Right hindlimb (tissue), 1 donor: ENCODE results near the gene RRP7A.
"Not testable (repeated sequence)": the region's sequence is repeated elsewhere in the genome, so short reads cannot be mapped to it uniquely, and the experiment has no call there.

Experiments
- DNase-seq: peaks from one replicate; pipeline ENCODE4 v3.0.0-alpha.2; 2018

Gene RRP7A

DNA sequence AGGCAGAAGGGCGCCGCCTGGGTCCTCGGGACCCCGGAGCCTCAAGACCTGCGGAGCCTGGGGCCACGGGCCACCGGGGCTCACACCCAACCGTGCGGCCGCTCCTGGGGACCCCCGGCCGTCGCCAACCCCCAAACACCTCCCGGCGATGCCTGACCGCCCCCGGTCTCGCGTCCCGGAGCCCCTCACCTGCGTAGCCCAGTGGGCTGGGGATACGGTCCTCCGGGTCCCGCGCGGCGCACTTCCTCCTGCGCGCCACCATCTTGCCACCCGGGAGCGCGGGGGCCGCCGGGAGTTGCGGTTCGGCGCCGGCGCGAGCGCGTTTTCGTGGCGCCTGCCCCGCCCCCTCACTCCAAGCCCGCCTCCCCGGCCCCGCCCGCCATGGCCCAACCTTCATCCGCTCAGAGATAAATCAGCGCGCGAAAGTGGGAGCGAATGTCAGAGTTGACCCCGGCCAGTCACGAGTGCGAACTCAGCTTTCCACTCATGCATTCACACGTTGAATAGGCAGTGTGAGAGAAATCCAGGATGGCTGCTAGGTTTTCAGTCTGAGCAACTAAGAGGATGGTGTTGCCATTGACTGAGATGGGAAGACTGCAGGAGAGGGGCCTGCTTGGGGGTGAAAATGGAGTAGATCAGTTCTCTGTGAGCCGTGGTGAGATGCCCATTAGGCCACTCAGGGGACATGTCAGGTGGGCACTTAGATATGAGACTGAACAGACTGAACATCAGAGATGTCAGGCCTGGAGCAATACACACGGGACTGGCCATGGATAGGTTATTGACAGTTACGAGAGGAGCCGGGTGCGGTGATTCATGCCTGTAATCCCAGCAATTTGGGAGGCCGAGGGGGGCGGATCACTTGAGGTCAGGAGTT lies at the start of gene RRP7A:
RRP7A (minus strand) TSS at position 272 of the 877 bp plus-strand sequence; CDS start at position 262, 10 bp downstream.
- DNase-seq = peak; percentile 90

DNA sequence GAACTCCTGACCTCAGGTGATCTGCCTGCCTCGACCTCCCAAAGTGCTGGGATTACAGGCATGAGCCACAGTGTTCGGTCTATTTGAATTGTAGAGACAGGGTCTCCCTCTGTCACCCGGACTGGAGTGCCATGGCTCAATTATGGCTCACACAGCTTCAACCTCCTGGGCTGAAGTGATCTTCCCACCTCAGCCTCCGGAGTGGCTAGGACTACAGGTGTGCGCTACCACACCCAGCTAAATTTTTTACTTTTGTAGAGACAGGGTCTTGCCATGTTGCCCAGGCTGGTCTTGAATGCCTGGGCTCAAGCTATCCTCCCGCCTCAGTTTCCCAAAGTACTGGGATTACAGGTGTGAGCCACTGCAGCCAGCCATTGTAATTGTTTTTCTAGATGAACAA lies 48.4 kb upstream of the RRP7A start:
- DNase-seq = not testable (repeated sequence)

DNA sequence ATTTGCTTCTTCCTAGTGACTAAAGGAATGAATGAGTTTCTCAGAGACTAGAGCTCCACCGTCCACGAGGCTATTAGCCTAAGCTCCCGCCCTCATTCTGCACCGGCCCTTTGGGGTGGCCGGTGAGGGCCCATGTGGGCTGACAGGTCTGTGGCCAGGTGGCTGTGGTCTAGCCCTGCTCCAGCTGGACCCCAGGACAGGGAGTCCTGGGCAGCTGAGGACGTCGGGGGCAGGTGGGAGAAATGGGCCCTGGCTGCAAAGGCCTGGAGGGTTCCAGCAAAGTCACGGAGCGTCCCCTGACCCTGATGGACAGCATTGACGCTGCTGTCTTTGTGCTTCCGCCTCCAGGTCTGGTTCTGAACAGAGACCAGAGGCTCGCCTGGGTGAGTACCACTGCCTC lies 46.4 kb upstream of the RRP7A start:
- DNase-seq = no peak

DNA sequence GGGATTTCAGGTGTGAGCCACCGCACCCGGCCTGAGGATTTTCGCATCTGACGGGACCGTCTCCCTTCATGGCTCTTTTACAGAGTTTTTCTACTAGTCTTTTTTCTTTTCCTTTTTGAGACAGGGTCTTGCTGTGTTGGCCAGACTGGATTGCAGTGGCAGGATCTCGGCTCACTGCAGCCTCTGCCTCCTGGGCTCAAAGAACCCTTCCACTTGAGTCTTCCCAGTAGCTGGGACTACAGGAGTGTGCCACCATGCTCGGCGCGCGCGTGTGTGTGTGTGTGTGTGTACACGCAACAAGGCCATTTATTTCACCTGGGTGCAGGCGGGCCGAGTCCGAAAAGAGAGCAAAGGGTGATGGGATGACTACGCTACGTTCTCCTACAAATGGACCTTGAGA lies 45.1 kb upstream of the RRP7A start:
- no peak for DNase-seq

- not testable (repeated sequence) for DNase-seq
Measured at GRCh38 chr22:42563943-42564342, 44.3 kb upstream of the RRP7A start.

DNA sequence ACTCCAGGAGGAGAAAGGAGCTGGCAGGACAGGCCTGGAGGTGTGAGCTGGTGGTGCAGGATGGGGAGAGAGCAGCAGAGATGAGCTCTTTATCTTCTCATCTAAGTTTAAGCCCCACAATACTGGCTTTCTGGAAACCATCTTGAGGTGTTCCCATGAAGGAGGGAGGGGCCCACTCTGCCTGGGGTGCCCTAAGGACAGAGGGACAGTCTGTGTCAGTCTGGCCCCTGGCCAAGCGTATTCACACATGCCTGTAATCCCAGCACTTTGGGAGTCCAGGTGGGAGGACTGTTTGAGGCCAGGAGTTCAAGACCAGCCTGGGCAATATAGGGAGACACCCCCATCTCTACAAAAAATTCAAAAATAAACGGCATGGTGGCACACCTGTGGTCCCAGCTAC lies 43.1 kb upstream of the RRP7A start:
- no peak for DNase-seq

- DNase-seq = no peak
Measured at GRCh38 chr22:42562279-42562678, 42.7 kb upstream of the RRP7A start.

DNA sequence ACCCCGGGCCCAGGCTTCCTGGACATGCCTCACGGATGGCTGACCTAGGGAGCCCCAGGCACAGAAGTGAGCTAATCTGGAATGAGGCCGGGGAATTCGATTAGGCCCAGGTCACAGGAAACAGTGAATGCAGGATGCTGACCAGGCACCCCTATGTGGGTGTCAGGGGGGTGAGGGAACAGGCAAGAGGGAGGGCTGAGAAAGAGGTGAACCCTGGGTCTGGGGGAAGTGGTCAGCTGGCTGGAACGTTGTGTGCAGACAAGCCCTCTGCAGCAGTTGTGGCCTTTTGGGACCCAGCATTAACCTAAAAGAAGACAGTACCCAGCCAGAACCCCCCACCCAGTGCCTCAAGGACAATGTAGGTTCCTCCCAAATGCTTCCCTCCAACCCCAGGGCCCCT lies 42.3 kb upstream of the RRP7A start:
- DNase-seq = no peak

- DNase-seq = no peak
Measured at GRCh38 chr22:42560781-42561180, 41.2 kb upstream of the RRP7A start.

DNA sequence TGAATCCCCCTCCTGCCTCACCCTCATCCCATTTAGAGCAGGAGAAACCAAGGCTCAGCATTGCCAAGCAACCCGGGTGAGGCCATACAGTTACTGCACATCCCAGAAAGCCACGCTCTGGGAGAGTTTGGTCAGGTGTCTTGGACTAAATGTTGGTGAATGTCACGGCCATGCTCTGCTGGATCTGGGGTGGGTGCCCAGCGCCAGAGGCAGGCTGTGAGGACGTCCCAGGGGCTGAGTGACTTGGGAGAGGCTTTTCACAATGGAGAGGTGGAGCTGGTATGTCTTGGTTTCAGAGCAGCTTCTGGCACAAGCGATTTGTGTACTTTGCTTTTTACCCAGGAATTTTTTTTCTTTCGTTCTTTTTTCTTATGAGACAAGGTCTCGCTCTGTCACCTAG lies 40.8 kb upstream of the RRP7A start:
- DNase-seq = no peak

DNA sequence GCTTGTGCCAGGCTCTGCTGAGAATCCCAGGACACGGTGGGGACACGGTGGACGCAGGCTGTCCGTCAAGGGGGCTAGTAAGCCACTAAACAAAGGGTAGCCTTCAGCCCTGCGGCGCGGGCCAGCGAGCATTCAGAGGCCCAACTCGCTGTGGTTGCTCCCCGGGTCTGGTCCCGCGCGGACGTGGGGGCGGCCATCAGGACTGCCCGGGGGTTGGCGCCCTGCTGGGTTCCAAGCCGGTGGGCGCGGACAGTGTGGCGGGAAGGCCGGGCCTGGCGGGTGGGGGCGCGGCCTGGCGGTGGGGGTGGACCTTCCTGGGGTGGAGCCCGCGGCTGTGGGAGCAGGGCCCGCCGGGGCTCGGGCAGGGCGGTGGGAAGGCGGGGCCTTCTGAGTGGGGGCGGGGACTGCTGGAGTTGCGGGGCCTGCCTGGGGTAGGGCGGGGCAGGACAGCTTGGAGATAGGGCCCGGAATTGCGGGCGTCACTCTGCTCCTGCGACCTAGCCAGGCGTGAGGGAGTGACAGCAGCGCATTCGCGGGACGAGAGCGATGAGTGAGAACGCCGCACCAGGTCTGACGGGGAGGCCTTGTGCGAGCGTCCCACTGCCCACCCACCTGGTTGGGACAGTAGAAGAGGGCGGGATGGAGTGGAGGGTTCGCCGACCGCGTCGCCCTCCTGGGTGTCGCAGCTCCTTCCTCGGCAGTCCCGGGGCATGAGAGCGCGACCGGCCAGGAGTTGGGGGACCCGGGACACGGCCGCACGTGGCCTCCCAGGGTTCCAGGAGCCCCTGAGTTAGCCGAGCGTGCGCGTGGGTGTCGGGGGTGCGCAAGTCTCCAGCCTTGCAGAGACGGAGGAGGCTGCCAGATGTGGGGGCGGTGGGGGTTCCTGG lies 34.1 kb upstream of the RRP7A start, which contains the start of gene SERHL2:
SERHL2 (plus strand) TSS at position 482 of the 887 bp plus-strand sequence; CDS start at position 547, 65 bp downstream.
- peak; percentile 95 for DNase-seq

GRCh38 chr22:42552294-42552647 lies 32.7 kb upstream of the RRP7A start:
- DNase-seq = not testable (repeated sequence)

GRCh38 chr22:42549331-42550060 lies 29.9 kb upstream of the RRP7A start:
- DNase-seq = no peak

GRCh38 chr22:42548597-42549330 lies 29.2 kb upstream of the RRP7A start:
- no peak for DNase-seq

GRCh38 chr22:42548126-42548525 lies 28.5 kb upstream of the RRP7A start:
- DNase-seq = not testable (repeated sequence)

DNA sequence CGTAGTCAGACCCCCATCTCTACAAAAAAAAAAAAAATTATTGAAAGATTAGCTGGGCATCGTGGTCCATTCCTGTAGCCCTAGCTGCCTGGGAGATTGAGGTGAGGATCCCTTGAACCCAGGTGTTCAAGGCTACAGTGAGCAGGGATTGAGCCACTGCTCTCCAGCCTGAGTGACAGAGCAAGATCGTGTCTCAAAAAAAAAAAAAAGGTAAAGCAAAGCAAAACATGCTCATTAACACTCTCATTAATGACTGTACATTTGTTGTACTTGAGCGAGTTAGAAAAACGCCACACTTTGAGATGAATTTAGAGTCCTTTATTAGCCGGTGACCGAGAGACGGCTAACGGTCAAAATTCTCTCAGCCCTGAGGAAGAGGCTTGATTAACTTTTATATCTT lies 28.0 kb upstream of the RRP7A start:
- no peak for DNase-seq

GRCh38 chr22:42544686-42545085 lies 25.1 kb upstream of the RRP7A start:
- no peak for DNase-seq

GRCh38 chr22:42539236-42539771 lies 19.7 kb upstream of the RRP7A start:
- DNase-seq = not testable (repeated sequence)

DNA sequence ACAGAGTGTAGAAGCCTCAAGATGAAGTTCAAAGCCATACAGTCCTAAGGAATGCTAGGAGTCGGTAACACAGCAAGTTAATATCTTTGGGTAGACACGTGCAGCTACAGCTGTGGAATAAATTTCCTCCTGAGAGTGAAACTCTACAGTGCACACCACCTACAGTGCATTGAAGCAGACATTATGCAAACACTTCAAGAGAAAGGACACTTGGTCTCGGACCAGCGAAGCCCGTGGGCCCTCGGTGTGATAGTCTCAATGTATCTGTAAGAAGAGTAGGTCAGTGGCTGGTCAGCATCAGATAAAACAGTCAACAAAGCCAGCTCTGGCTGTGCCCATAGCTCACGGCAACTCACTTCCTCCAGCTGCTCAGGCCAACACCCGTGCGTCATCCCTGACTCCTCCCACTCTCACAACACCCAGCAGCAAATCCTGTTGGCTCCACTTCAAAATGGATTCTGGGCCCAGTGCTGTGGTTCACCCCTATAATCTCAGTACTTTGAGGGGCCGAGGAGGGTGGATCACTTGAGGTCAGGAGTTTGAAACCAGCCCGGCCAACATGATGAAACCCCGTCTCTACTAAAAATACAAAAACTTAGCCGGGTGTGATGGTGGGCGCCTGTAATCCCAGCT lies 17.7 kb upstream of the RRP7A start:
- not testable (repeated sequence) for DNase-seq

GRCh38 chr22:42536634-42537033 lies 17.0 kb upstream of the RRP7A start:
- not testable (repeated sequence) for DNase-seq

GRCh38 chr22:42536166-42536565 lies 16.6 kb upstream of the RRP7A start:
- DNase-seq = no peak
